MM.1S (cell line): ENCODE data around the gene B3GAT3.
"Not testable (repeated sequence)": the region's sequence is repeated elsewhere in the genome, so short reads cannot be mapped to it uniquely, and the experiment has no call there.

ENCODE experiments used
- DNase-seq: peaks from one replicate; pipeline ENCODE4 v3.0.0-alpha.2; 2015
- H2AFZ ChIP-seq: fragments of 300-600 bp; sonication (generic); 2 replicates; pipeline ENCODE4 v1.6.0; 2016; ENCODE audit warnings: antibody characterized with exemption, low read length
- H3F3A ChIP-seq: fragments of 300-600 bp; sonication (generic); 2 replicates; pipeline ENCODE4 v1.6.1; 2016; ENCODE audit warnings: mild to moderate bottlenecking, antibody characterized with exemption, low read length, moderate library complexity, mixed read lengths; ENCODE audit not compliant: insufficient read depth
- H3K27ac ChIP-seq: fragments of 300-600 bp; sonication (generic); 2 replicates; pipeline ENCODE4 v1.5.1; 2016; ENCODE audit warnings: mild to moderate bottlenecking, low read length
- H3K27me3 ChIP-seq: fragments of 300-600 bp; sonication (generic); replicated peaks from 2 replicates; pipeline ENCODE4 v1.6.0; 2016; ENCODE audit warnings: low read length; ENCODE audit not compliant: insufficient read depth
- H3K36me3 ChIP-seq: fragments of 300-600 bp; sonication (generic); replicated peaks from 2 replicates; pipeline ENCODE4 v1.6.1; 2016; ENCODE audit warnings: mild to moderate bottlenecking, low read length, mixed read lengths; ENCODE audit not compliant: insufficient read depth
- H3K4me1 ChIP-seq: fragments of 300-600 bp; sonication (generic); 2 replicates; pipeline ENCODE4 v1.6.1; 2016; ENCODE audit warnings: low read length, mixed read lengths
- H3K4me2 ChIP-seq: fragments of 300-600 bp; sonication (generic); 2 replicates; pipeline ENCODE4 v1.6.0; 2016; ENCODE audit warnings: low read depth, low read length
- H3K4me3 ChIP-seq: fragments of 300-600 bp; sonication (generic); 2 replicates; pipeline ENCODE4 v1.5.1; 2016; ENCODE audit warnings: low read length, mixed read lengths
- H3K79me2 ChIP-seq: fragments of 300-600 bp; sonication (generic); 2 replicates; pipeline ENCODE4 v1.6.1; 2016; ENCODE audit warnings: mixed run types, low read length, mixed read lengths
- H3K9ac ChIP-seq: fragments of 300-600 bp; sonication (generic); 2 replicates; pipeline ENCODE4 v1.6.1; 2016; ENCODE audit warnings: low read length, mixed read lengths
- H3K9me2 ChIP-seq: fragments of 300-600 bp; sonication (generic); replicated peaks from 2 replicates; pipeline ENCODE4 v1.6.1; 2016; ENCODE audit warnings: mild to moderate bottlenecking, low read length, mixed read lengths; ENCODE audit not compliant: insufficient read depth
- H3K9me3 ChIP-seq: fragments of 300-600 bp; sonication (generic); replicated peaks from 2 replicates; pipeline ENCODE4 v1.6.1; 2016; ENCODE audit warnings: mild to moderate bottlenecking, low read length, mixed read lengths; ENCODE audit not compliant: insufficient read depth
- H4K20me1 ChIP-seq: fragments of 300-600 bp; sonication (generic); 2 replicates; pipeline ENCODE4 v1.6.1; 2016; ENCODE audit warnings: mild to moderate bottlenecking, low read length, moderate library complexity, mixed read lengths; ENCODE audit not compliant: insufficient read depth
- EZH2 ChIP-seq: fragments of 300-600 bp; sonication (generic); optimal IDR thresholded peaks from 2 replicates; pipeline ENCODE3; 2017; ENCODE audit warnings: low read depth, mild to moderate bottlenecking, antibody characterized with exemption, low read length, mixed read lengths
- EZH2phosphoT487 ChIP-seq: fragments of 300-600 bp; sonication (generic); IDR thresholded peaks from 2 replicates; pipeline ENCODE4 v1.6.1; 2018; ENCODE audit warnings: antibody characterized with exemption, low read length
- TF ChIP-seq, protein P1 (sequence below): fragments of 300-600 bp; sonication (generic); IDR thresholded peaks from 2 replicates; pipeline ENCODE4 v1.5.1; 2016; ENCODE audit warnings: antibody characterized with exemption, low read length, mixed read lengths

B3GAT3 gene

DNA sequence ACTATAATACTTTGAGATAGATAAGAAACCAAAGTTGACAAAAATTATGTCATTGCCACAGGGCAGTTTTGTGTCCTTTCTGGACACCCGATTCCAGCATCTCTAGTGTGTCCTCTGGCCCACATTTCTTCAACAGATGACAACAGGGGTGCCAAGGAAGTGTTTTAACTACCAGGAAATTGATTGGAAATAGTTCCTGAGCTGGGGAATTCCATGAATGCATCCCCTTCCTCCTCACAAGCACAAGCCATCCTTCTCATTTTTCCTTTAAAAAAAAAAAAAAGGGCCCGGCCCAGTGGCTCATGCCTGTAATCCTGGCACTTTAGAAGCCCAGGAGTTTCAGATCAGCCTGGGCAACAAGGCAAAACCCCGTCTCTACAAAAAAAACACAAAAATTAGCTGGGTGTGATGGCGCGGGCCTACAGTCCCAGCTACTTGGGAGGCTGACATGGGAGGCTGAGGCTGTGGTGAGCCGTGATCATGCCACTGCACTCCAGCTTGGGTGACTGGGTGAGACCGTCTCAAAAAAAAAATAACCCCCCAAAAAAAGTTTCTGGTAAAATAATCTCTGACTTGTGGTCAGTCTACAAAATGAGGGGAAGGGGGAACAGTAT, 797 bp upstream of the B3GAT3 start:
- TF ChIP-seq EZH2phosphoT487 (no peak), EZH2 (no peak)
- TF ChIP-seq, protein P1, sequence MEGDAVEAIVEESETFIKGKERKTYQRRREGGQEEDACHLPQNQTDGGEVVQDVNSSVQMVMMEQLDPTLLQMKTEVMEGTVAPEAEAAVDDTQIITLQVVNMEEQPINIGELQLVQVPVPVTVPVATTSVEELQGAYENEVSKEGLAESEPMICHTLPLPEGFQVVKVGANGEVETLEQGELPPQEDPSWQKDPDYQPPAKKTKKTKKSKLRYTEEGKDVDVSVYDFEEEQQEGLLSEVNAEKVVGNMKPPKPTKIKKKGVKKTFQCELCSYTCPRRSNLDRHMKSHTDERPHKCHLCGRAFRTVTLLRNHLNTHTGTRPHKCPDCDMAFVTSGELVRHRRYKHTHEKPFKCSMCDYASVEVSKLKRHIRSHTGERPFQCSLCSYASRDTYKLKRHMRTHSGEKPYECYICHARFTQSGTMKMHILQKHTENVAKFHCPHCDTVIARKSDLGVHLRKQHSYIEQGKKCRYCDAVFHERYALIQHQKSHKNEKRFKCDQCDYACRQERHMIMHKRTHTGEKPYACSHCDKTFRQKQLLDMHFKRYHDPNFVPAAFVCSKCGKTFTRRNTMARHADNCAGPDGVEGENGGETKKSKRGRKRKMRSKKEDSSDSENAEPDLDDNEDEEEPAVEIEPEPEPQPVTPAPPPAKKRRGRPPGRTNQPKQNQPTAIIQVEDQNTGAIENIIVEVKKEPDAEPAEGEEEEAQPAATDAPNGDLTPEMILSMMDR: no peak
- Histone ChIP-seq H3K36me3 (0 out of 2 replicates have a peak, but pooled peaks cover 4% of the 10 kb centered on the region), H3K4me3 (peak overlapping the region; percentile 9; the same call in 1 of the 2 replicates), H3K79me2 (peaks cover 14% of the 10 kb centered on the region), H3K27ac (peak overlapping the region; percentile 59; the same call in 1 of the 2 replicates), H3K4me2 (peak overlapping the region; percentile 55; the same call in 1 of the 2 replicates), H3K9me3 (no peaks in the 10 kb centered on the region), H3K27me3 (no peaks in the 10 kb centered on the region), H4K20me1 (no peaks in the 10 kb centered on the region), H3K9ac (peak overlapping the region; percentile 11; the same call in 1 of the 2 replicates), H3K9me2 (no peaks in the 10 kb centered on the region), H3F3A (peaks cover 25% of the 10 kb centered on the region), H3K4me1 (peaks cover 10% of the 10 kb centered on the region), H2AFZ (peak overlapping the region; percentile 20)
- DNase-seq: no peak

DNA sequence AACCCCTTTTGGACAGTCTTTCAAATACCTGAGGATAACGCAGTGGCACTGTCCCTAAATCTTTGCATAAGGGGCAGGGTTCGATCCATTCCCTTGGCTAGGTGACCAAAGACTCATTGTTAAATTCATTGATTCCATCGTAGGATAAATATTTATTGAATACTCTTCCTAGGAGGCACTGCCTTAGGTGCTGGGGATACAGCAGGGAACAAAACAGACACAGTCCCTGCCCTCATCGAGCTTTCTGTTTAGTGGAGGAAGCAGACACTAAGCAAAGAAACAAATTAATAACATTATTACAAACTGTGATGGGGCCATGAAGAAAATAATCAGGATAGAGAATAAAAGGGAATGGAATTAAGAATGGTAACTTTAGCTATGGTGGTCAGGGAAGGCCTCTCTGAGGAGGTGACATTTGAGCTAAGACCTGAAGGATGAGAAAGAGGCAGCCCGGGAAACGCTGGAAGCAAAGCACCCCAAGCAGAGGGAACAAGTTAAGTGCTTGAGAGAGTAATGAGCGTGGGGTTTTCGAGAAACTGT, 689 bp downstream of the B3GAT3 start:
- TF ChIP-seq EZH2 (no peak), EZH2phosphoT487 (no peak)
- TF ChIP-seq, protein P1: no peak
- Histone ChIP-seq H3K27me3 (no peaks in the 10 kb centered on the region), H3K27ac (peak overlapping the region; percentile 59; the same call in 1 of the 2 replicates), H3K9me3 (no peaks in the 10 kb centered on the region), H4K20me1 (no peaks in the 10 kb centered on the region), H3F3A (peaks cover 25% of the 10 kb centered on the region), H3K36me3 (no peaks in the 10 kb centered on the region), H3K4me2 (peak overlapping the region; percentile 55), H3K4me1 (peaks cover 10% of the 10 kb centered on the region), H2AFZ (peak overlapping the region; percentile 35), H3K4me3 (peak overlapping the region; percentile 80), H3K9me2 (no peaks in the 10 kb centered on the region), H3K9ac (peak overlapping the region; percentile 73), H3K79me2 (peaks cover 14% of the 10 kb centered on the region)
- DNase-seq: no peak

DNA sequence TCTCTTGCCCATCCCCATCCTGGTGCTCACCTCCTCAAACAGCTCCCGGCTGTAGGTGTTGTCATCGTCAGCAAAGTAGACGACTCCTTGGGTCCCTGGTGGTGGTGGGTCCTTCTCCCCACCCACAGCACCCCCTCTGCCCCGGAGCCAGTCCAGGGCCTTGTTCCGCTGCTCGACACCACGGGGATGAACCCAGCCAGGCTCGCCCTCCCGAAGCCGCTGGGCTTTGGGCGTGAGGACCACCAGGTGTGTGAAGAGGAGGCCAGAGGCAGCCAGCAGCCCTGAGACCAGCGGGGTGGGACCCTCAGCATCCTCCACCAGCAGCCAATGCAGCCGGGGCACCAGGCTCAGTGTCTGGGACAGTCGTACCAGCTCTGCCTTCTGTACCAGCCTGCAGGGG, 4.8 kb downstream of the B3GAT3 start:
- not testable (repeated sequence) for H3K4me2 ChIP-seq, DNase-seq, H3K4me3 ChIP-seq, H3K27me3 ChIP-seq, H2AFZ ChIP-seq, H3K9me2 ChIP-seq, H3K27ac ChIP-seq, H3K36me3 ChIP-seq, H4K20me1 ChIP-seq, H3K9ac ChIP-seq, H3K9me3 ChIP-seq
- H3K4me1 ChIP-seq: peaks cover 21% of the 10 kb centered on the region
- peaks cover 22% of the 10 kb centered on the region for H3F3A ChIP-seq
- peaks cover 14% of the 10 kb centered on the region for H3K79me2 ChIP-seq

DNA sequence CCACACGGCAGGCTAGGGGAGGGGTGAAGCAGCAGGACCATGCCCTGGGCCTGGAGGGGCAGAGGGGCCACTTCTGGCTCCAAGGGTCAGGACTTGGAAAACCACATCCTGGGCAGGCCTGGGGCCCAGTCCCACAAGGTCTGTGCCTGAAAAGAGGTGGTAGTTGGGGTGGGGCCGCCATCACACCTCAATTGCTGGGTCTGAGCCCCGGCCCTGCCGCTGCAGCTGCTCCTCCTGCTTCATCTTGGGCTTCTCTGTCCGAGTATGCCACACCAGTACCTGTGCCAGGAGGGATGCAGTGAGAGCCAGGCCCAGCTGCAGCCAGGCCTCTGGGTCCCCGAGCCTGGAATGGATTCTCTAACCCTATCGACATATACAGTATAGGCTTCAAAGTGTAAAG, 6.3 kb downstream of the B3GAT3 start:
- H3K4me1 ChIP-seq: peaks cover 15% of the 10 kb centered on the region
- TF ChIP-seq EZH2phosphoT487 (no peak), EZH2 (no peak)
- TF ChIP-seq, protein P1: no peak
- H3K9me3 ChIP-seq: no peaks in the 10 kb centered on the region
- no peaks in the 10 kb centered on the region for H3K9me2 ChIP-seq
- no peaks in the 10 kb centered on the region for H4K20me1 ChIP-seq
- no peak overlapping the region for H3K4me3 ChIP-seq
- peaks cover 19% of the 10 kb centered on the region for H3K79me2 ChIP-seq
- no peak overlapping the region for H2AFZ ChIP-seq
- DNase-seq: no peak
- peaks cover 10% of the 10 kb centered on the region for H3F3A ChIP-seq
- no peaks in the 10 kb centered on the region for H3K36me3 ChIP-seq
- H3K27me3 ChIP-seq: no peaks in the 10 kb centered on the region
- H3K27ac ChIP-seq: no peak overlapping the region
- H3K4me2 ChIP-seq: no peak overlapping the region
- no peak overlapping the region for H3K9ac ChIP-seq
